GM19025 (cell line): ENCODE results near the gene FBXO21.
A peak's percentile ranks its signal among the peaks of the same experiment; 100 is the strongest.
"Not testable (repeated sequence)": the region's sequence is repeated elsewhere in the genome, so short reads cannot be mapped to it uniquely, and the experiment has no call there.

Source experiments
- ATAC-seq: cut with Tn5 transposase; IDR thresholded peaks from one replicate; pipeline ENCODE4 v1.9.1; 2021; ENCODE audit warnings: mild to moderate bottlenecking, low read depth, moderate library complexity; ENCODE audit not compliant: unreplicated experiment

The FBXO21 gene

GRCh38 chr12:117111821-117112595 is 78.3 kb downstream of the FBXO21 start:
- no peak for ATAC-seq

GRCh38 chr12:117111386-117111785 is 78.9 kb downstream of the FBXO21 start:
- ATAC-seq, result no peak

- no peak for ATAC-seq
Measured at GRCh38 chr12:117109943-117110635, 80.2 kb downstream of the FBXO21 start.

- no peak for ATAC-seq
Measured at GRCh38 chr12:117105902-117106301, 84.4 kb downstream of the FBXO21 start.

- ATAC-seq, result not testable (repeated sequence)
Measured at GRCh38 chr12:117104003-117104402, 86.3 kb downstream of the FBXO21 start.

- ATAC-seq, result no peak
Measured at GRCh38 chr12:117102800-117103181, 87.5 kb downstream of the FBXO21 start.

- ATAC-seq, result no peak
Measured at GRCh38 chr12:117101953-117102799, 88.1 kb downstream of the FBXO21 start.

GRCh38 chr12:117100851-117101673 is 89.2 kb downstream of the FBXO21 start:
- ATAC-seq, result no peak

GRCh38 chr12:117100251-117100650 is 90.0 kb downstream of the FBXO21 start:
- ATAC-seq, result no peak

GRCh38 chr12:117098361-117099217 is 91.7 kb downstream of the FBXO21 start:
- peak; percentile 52 for ATAC-seq

GRCh38 chr12:117098024-117098360 is 92.3 kb downstream of the FBXO21 start:
- no peak for ATAC-seq

GRCh38 chr12:117097159-117097558 is 93.1 kb downstream of the FBXO21 start:
- ATAC-seq, result no peak

- no peak for ATAC-seq
Measured at GRCh38 chr12:117096501-117097042, 93.7 kb downstream of the FBXO21 start.

GRCh38 chr12:117095191-117095590 is 95.1 kb downstream of the FBXO21 start:
- ATAC-seq, result not testable (repeated sequence)

GRCh38 chr12:117093918-117094630 is 96.2 kb downstream of the FBXO21 start:
- no peak for ATAC-seq

- ATAC-seq, result no peak
Measured at GRCh38 chr12:117093431-117093830, 96.8 kb downstream of the FBXO21 start.

GRCh38 chr12:117092886-117093285 is 97.4 kb downstream of the FBXO21 start:
- ATAC-seq, result no peak

GRCh38 chr12:117092511-117092780 is 97.8 kb downstream of the FBXO21 start:
- no peak for ATAC-seq
